HG03139 (cell line): Measurements from ENCODE around the gene FCN1.

Experiments
- ATAC-seq: cut with Tn5 transposase; IDR thresholded peaks from one replicate; pipeline ENCODE4 v1.9.1; 2021; ENCODE audit not compliant: unreplicated experiment

Gene FCN1

DNA sequence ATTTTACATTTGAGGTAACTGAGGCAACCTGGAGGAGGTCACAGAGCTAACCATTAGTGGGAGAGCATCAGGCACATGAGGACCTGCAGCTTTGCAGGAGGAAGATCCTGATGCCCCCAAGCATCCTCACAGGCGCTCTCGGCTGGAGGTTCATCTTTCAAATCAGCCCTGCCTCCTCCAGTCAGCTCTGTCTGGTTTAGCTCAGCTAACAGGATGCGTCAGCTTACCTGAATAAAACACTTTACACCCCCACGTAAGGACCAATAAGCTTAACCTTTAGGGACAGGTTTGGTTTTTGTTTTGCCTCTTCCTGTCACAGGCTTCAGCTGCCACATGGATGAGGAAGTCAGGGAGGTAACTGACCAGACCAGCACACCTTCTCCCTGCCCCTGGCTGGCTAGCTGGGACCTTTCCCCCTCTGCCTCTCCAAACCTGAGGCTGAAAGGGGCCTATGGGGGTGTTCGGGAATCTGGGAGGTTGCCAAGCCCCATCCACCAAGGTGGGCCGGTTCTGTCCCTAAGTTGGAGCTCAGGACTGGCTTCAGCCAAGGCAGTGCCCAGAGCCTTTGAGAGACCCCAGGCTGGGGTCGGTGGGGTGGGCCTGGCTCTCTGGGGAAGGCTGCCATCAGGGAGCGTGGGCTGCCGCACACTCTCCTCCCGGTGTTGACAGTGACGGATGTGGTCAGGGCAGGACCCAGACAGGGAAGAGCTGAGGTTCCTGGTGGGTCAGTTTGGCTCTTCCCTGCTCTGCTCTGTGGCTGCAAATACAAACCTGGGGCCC lies 20.0 kb upstream of the FCN1 start:
- no peak for ATAC-seq

GRCh38 chr9:134937164-134937555 lies 19.4 kb upstream of the FCN1 start:
- no peak for ATAC-seq

GRCh38 chr9:134936346-134937163 lies 18.8 kb upstream of the FCN1 start:
- ATAC-seq: no peak

GRCh38 chr9:134935701-134936345 lies 18.1 kb upstream of the FCN1 start:
- ATAC-seq: no peak

DNA sequence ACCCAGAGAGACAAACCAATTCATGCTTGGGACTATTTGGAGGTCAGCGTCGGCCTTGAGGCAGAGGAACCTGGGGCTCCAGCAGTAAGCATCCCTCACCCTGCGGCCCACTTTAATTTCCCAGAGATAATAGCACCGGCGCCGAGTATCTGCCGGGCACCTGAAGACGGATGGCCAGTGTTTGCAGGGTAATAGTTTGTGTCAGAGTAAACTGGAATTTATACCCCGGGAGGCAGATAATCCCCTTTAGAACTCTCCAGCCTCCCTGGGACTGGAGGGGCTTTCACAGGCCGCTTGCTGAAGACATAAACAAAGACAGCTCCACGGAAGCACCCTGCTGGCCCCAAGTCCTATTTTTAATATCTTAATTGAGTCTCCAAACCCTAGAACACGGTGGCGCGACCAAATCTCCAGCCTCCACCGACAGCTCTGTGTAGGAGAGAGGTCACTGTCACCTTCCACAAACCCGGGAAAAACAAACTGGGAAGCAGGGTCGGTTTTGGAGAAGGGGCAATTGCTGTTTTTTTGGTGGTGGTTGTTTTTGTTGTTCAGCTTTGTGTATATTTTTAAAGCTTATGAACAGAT lies 17.4 kb upstream of the FCN1 start:
- ATAC-seq: no peak

DNA sequence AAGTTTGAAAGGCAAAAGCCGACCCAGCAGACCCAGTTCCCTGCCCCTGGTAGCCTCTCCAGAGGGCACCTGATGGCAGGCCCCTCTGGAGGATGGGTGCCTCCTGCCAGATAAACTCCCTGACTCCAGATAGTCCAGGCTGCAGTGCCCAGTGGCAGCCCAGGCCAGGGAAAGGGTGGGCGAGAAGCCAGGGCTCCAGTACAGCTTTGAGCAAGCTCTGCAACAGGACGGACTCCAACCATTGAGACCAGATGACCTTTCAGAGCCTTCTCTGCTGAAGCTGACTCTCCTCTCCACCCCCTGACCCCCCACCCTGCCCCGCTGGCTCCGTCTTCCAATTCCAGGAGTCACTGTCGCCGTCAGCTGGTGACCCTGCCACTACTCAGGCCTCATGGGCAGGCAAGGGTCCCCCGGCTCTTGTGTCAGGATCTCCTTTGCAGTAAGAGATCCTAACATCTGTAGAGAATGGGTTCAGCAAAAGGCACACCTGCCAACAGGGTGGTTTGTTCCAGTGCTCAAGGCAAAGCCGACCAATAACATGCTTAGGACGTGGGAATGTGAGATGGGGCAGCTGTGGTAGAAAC lies 15.5 kb upstream of the FCN1 start:
- no peak for ATAC-seq

- ATAC-seq: no peak
Measured at GRCh38 chr9:134932606-134933005, 14.9 kb upstream of the FCN1 start.

- no peak for ATAC-seq
Measured at GRCh38 chr9:134932171-134932570, 14.5 kb upstream of the FCN1 start.

DNA sequence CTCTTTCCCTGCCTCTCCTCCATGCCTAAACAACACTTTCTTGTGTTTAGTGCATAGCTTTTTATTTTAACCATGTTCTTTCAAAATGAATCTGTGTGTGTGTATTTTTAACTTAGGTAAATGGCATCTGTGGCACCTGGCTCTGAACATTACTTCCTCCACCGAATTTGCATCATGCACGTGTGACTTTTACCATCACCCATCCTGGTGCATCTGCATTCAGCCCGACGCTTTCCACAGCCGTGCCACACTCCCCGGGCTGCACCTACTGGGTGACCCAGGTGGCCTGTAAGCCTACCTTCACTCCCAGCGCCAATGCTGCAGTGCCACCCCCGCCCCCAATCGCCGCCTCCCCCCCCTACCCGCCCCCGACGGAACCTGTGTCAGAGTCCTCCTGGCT lies 12.7 kb upstream of the FCN1 start:
- no peak for ATAC-seq

DNA sequence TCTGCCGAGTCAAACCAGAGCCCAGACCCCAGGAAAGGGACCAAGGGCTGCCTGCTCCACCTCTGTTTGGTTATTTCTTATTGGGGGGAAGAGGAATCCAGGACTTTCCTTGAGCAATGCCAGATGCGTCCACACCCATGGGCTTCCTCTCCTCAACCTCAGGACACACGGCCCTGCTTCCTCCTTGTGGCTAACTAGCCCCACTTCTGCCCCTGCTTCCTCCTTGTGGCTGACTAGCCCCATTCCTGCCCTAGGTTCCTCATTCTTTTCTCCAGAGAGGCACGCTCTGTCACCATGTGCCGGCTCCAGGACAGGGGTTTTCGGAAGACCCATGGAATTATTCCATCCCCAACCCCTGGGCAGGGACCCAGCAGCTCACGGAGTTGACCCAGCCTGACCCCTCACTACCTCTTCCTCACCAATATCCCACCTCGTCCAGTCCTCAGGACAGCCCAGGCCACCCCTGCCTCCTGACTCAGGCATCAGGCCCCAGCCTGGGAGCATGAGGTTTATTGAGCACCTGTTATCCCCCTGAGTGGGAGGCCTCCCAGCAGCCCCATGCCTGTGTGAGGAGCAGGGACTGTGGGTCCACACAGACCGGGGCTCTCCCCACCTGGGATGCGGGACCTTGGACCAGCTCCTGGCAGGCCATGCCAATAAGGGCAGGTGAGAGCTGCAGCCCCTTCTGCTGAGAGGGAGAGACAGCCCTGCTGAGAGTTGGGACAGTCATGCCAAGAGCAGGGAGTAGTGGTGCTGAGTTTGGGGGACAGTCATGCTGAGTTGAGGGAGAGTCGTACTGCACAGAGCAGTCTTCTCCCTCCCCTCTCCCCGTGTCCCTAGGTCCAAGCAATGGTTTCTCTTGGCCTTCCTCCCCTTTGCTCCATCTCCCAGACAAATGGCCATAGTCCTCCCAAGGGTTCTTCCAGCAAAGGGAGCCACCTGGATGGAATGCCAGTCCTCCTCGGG lies 11.8 kb upstream of the FCN1 start:
- ATAC-seq: no peak

DNA sequence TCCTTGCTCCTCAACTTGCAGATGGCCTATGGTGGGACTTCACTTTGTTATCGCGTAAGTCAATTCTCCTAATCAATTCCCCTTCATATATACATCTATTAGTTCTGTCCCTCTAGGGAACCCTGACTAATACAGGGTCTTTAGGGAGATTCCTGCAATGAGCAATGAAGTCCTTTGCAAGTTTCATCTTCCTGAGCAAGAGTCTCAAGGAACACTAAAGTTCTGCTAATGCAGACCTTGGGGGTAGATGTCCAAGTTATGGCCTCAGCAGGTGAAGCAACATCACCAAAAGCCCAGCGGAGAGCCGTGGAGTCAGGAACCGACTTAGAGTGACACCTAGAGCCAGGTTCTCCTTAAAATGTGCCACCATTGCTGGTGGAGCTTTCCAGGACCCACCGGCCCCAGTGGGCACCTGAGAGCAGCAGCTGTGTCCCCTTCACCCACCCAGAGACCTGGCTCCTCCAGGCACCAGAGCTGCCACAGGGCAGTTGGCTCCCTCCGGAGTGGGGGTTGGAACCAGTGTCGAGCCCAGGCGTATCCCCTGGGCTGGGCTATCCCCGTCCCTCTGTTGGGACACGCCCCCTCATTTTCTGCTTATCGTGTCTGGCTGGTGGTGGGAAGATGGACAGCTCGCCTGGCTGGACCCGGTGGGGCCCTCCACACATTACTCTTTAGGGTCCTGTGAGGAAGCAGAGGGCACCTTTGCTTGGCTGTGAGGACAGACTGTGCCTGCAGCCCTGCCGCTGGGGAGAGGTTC lies 10.9 kb upstream of the FCN1 start:
- ATAC-seq: no peak

GRCh38 chr9:134925011-134925511 lies 7.3 kb upstream of the FCN1 start:
- no peak for ATAC-seq

- no peak for ATAC-seq
Measured at GRCh38 chr9:134923466-134923865, 5.8 kb upstream of the FCN1 start.

- no peak for ATAC-seq
Measured at GRCh38 chr9:134922932-134923240, 5.2 kb upstream of the FCN1 start.

DNA sequence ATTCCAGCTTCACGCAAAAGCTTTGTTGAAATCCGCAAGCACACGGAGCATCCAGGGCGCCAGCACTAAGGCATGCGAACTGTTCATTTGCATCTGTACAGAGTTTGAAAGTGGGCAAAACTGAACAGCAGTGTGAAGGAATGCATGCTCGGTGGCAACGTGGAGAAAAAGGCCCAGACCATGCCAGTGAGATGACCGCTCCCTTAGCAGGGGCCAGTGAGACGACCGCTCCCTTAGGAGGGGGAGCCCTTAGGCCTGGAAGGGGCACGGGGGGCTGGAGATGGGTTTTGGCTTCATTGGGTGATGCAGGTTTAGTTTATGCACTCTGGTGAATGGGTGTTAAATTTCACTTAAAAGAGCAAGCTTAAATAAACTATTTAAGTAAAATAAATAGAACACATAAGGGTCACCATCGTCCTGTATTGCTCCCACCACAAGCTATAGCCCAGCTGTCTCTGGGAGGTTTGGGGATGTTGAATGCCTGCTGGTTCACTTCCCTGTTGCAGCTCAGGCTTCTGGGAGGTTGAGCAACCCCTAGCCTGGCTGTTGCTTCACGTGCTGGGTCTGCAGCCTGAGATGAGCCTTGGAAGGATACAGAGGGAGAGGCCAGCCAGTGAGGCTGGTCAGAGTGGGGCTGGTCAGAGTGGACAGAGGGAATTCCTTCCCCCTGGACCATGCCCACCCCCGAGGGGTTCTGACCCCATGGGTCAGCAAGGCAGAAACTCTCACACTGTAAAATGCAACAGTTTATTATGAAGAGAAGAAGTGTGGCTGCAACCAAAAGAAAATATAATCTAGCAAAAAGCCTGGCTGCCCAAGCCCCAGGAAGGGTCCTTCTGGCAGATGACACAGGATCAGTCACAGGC lies 4.6 kb upstream of the FCN1 start:
- no peak for ATAC-seq

GRCh38 chr9:134919303-134919702 lies 1.6 kb upstream of the FCN1 start:
- no peak for ATAC-seq

DNA sequence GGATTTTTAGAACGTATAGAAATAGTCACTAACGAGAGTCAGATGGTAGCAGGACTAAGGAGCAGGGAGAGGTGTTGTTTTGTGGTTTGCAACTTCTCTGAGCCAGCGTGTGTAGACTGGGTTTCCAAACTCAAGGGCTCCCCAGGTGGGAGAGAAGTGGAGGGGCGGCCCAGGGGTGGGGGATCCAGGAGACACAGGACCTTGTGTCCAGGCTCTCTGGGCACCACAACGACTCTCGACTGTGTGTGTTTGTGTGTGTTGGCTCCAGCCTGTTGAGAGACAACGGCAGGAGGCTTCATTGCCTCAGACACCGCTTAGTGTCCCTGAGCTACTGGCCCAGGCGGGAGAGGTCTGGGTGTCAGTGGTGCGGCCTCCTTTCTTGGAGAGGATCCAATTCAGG lies 934 bp upstream of the FCN1 start:
- ATAC-seq: no peak

DNA sequence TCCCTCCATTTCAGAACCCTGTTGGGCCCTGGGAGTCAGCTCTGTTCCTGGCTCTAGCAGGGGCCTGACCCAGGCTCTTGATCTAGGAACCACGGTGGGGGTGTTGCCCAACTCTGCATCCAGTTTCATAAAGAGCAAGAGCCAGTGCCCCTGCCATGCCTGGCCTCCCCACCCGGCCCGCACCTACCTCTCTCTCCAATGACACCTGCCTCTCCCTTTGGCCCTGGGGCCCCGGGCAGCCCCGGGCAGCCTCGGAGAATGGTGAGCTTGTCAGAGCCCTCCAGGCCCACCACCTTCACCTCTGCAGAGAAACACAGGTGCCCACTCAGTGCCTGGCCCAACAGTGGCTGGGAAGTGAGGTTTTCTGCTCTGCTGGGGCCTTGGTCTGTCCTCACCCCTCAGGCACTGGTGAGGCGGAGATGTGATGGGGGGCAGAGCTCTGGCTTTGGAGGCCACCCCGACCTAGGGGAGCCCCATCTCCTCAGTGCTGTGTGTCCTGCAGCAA lies 1.5 kb downstream of the FCN1 start:
- no peak for ATAC-seq
